ENCODE data around the gene ANKRD13B.

GRCh38 chr17:29640981-29641642 is 48.2 kb downstream of the ANKRD13B start:
- no peak for TF ChIP-seq POLR2AphosphoS5 (IDR thresholded peaks at IDR 0.05)
- TF ChIP-seq, protein P1, sequence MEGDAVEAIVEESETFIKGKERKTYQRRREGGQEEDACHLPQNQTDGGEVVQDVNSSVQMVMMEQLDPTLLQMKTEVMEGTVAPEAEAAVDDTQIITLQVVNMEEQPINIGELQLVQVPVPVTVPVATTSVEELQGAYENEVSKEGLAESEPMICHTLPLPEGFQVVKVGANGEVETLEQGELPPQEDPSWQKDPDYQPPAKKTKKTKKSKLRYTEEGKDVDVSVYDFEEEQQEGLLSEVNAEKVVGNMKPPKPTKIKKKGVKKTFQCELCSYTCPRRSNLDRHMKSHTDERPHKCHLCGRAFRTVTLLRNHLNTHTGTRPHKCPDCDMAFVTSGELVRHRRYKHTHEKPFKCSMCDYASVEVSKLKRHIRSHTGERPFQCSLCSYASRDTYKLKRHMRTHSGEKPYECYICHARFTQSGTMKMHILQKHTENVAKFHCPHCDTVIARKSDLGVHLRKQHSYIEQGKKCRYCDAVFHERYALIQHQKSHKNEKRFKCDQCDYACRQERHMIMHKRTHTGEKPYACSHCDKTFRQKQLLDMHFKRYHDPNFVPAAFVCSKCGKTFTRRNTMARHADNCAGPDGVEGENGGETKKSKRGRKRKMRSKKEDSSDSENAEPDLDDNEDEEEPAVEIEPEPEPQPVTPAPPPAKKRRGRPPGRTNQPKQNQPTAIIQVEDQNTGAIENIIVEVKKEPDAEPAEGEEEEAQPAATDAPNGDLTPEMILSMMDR (IDR thresholded peaks at IDR 0.05): no peak

Data from transverse colon (tissue), 4 donors.